Measurements from ENCODE around the gene COL18A1. TPM values are rescaled to one million over a fixed set of nuclear protein-coding genes. Genes with fewer than 3 reads are reported as not detected.

Gene COL18A1
- total and polyA plus RNA-seq, 2 of the 8 experiments (the other 6 are each of a cell fraction or from before 2014, with no cell fraction given): 145 to 201 TPM

- Histone ChIP-seq H2BK120ac (replicated peaks; ENCODE audit: low read depth, low read length) (no peak overlapping the region), H2BK20ac (ENCODE audit: low read length) (no peak overlapping the region), H3K79me1 (ENCODE audit: low read depth, low read length) (no peaks in the 10 kb centered on the region), H3K27me3 (replicated peaks in 1 of 4; ENCODE audit: control insufficient read depth in 3 of 4, extremely low read depth in 1 of 4, insufficient read depth in 3 of 4, low read length in 3 of 4) (no peaks in the 10 kb centered on the region; a peak in 2 of 7 replicates), H2BK15ac (ENCODE audit: low read length) (no peak overlapping the region), H3K4me2 (ENCODE audit: insufficient read depth in 1 of 2, low read depth in 2 of 2, low read length in 2 of 2) (no peak overlapping the region), H3K23ac (ENCODE audit: insufficient read length) (no peak overlapping the region), H4K91ac (replicated peaks; ENCODE audit: insufficient read length, low read length) (no peak overlapping the region), H2AK5ac (ENCODE audit: low read depth, low read length) (no peak overlapping the region), H3K4me1 (replicated peaks in 1 of 4; ENCODE audit: control insufficient read depth in 3 of 4, insufficient read depth in 4 of 4, low read length in 3 of 4) (peaks cover 0 to 6% (median 2%) of the 10 kb centered on the region in 4 experiments; a peak in 4 of 7 replicates), H2AFZ (ENCODE audit: low read length) (no peak overlapping the region), H2BK5ac (ENCODE audit: low read depth, low read length) (no peak overlapping the region), H2BK12ac (ENCODE audit: low read depth, low read length) (0 out of 2 replicates have a peak overlapping the region, but pooled peaks have one; percentile 68), H3K79me2 (ENCODE audit: control insufficient read depth in 1 of 2, insufficient read depth in 2 of 2, low read length in 2 of 2) (no peaks in the 10 kb centered on the region), H3K14ac (ENCODE audit: insufficient read length) (no peak overlapping the region), H4K5ac (ENCODE audit: insufficient read length, low read depth, low read length) (no peak overlapping the region), H4K8ac (ENCODE audit: extremely low read depth, insufficient read depth, low read length) (peak overlapping the region; percentile 87; the same call in 1 of the 2 replicates), H3K4ac (replicated peaks; ENCODE audit: insufficient read length, low read depth, low read length) (no peak overlapping the region), H3K23me2 (ENCODE audit: low read depth, low read length) (no peaks in the 10 kb centered on the region), H3K9ac (replicated peaks in 1 of 4; ENCODE audit: extremely low read depth in 1 of 4, low read depth in 3 of 4, low read length in 3 of 4) (no peak overlapping the region), H3K9me3 (ENCODE audit: insufficient read depth in 2 of 2, low read depth in 1 of 2, low read length in 1 of 2) (peaks cover 7% of the 10 kb centered on the region in 2 experiments; a peak in 3 of 4 replicates), H3K36me3 (ENCODE audit: control insufficient read depth in 2 of 4, insufficient read depth in 4 of 4, low read length in 3 of 4) (no peaks in the 10 kb centered on the region), H4K20me1 (replicated peaks in 1 of 2; ENCODE audit: control insufficient read depth in 1 of 2, insufficient read depth in 2 of 2, low read length in 2 of 2) (no peaks in the 10 kb centered on the region), H3K56ac (replicated peaks; ENCODE audit: insufficient read length, low read depth, low read length) (no peak overlapping the region), H3K4me3 (ENCODE audit: extremely low read depth in 1 of 4, insufficient read depth in 2 of 4, low read depth in 3 of 4, low read length in 4 of 4) (no peak overlapping the region), H3K18ac (ENCODE audit: extremely low read depth, low read length) (no peak overlapping the region), H3K27ac (ENCODE audit: low read depth, low read length) (no peak overlapping the region)
- ChIA-PET POLR2A (ENCODE audit: partially characterized antibody) (no interaction called here), CTCF (ENCODE audit: partially characterized antibody) (no interaction called here)
- TF ChIP-seq RFX5 (IDR thresholded peaks at IDR 0.05; ENCODE audit: borderline replicate concordance, low read depth, low read length) (no peak), POLR2AphosphoS5 (IDR thresholded peaks at IDR 0.05; ENCODE audit: low read depth, low read length) (no peak), MAX (IDR thresholded peaks at IDR 0.05) (no peak), CEBPB (IDR thresholded peaks at IDR 0.05; ENCODE audit: low read depth, low read length) (no peak), FOSL1 (IDR thresholded peaks at IDR 0.05; ENCODE audit: insufficient read depth, low read depth, low read length) (no peak), GABPA (IDR thresholded peaks at IDR 0.05; ENCODE audit: borderline replicate concordance, insufficient read depth, low read length) (no peak), POU5F1 (IDR thresholded peaks at IDR 0.05; ENCODE audit: low read depth, low read length) (no peak), SIX5 (IDR thresholded peaks at IDR 0.05; ENCODE audit: low read depth, low read length) (no peak)
- FAIRE-seq (no peak), DNase-seq (ENCODE audit: low read depth in 1 of 2, low spot score in 2 of 2) (no peak)
- WGBS, 2 experiments (ENCODE audit: extremely low coverage in 1 of 2, insufficient coverage in 1 of 2, insufficient read length in 1 of 2, insufficient replicate concordance in 2 of 2, low coverage in 1 of 2, low lambda C conversion rate in 2 of 2, missing lambda C conversion rate in 1 of 2): 93% methylated on average over 13 of the region's 13 CpGs; no CpG with 5 or more reads in 1 of the 2 experiments
Measured at GRCh38 chr21:45371081-45371480, 33.9 kb upstream of the COL18A1 start.

Data from H1 (cell line).